ENCODE data around the gene BAD. TPM values are rescaled to one million over a fixed set of nuclear protein-coding genes. Genes with fewer than 3 reads are reported as not detected.
A peak's percentile ranks its signal among the peaks of the same experiment; 100 is the strongest.

The BAD gene
- total and polyA plus RNA-seq, 2 of the 13 experiments (the other 11 are each of a cell fraction or from before 2014, with no cell fraction given), result 17.9 to 28.5 TPM

DNA sequence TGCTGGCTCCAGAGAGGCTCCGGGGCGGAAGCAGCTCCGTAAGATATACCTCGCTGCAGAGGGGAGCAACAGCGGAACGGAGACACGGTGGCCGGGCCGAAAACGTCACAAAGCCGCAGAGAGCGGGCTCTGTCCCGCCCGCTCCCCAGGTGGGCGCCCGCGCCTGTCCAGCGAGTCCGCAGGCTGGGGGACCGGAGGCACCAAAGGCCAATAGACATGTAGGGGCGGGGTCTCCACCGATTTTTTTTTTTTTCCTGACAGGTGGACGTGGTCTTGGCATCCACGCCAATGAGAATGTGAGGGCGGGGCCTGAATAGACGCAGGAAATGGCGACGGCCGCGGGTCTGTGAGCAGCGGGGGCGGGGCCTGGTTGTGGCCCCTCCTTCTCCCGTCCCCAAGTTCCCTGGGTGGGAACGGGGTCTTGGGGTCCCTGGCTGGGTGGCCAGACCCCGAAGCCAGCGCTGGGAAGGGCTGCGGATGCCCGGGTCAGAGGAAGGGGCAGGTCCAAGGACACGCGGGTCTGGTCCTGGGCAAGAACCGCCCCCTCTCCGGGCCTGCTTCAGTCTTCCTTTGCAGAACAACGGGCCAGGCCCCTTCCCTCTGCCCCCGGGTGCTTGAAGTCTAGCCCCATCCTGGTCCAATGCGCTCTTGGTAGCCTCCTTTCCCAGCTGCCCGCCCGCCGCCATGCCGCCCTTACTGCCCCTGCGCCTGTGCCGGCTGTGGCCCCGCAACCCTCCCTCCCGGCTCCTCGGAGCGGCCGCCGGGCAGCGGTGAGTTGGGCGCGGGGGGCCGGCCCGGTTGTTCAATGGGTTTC lies 54.1 kb downstream of the BAD start, which contains the start of gene DNAJC4 (continued):
- 0 out of 2 replicates have a peak, but pooled peaks have one; percentile 47 for TF ChIP-seq ZBTB4 (CRISPR knock-in tag; IDR thresholded peaks at IDR 0.05; ENCODE audit: borderline replicate concordance)
- no peak for TF ChIP-seq ZKSCAN5 (CRISPR knock-in tag; IDR thresholded peaks at IDR 0.05)
- TF ChIP-seq, protein P1, sequence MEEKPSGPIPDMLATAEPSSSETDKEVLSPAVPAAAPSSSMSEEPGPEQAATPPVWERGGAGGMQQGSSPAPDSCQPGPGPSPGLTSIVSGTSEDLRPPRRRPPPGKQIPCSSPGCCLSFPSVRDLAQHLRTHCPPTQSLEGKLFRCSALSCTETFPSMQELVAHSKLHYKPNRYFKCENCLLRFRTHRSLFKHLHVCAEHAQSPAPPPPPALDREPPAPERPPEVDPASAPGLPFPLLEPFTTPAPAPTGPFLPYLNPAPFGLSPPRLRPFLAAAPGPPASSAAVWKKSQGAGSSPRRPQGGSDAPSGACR (CRISPR knock-in tag; IDR thresholded peaks at IDR 0.05), result 0 out of 2 replicates have a peak, but pooled peaks have one; percentile 42
- peak; percentile 85 for TF ChIP-seq ZBTB7B (CRISPR knock-in tag; IDR thresholded peaks at IDR 0.05)
- no peak for TF ChIP-seq ATF6 (CRISPR knock-in tag; conservative IDR thresholded peaks at IDR 0.05)
- TF ChIP-seq ZBTB42 (CRISPR knock-in tag; IDR thresholded peaks at IDR 0.05), result no peak
- TF ChIP-seq KDM6A (CRISPR knock-in tag; IDR thresholded peaks at IDR 0.05; ENCODE audit: low read depth), result no peak
- no peak for TF ChIP-seq ATF3 (CRISPR knock-in tag; IDR thresholded peaks at IDR 0.05)
- TF ChIP-seq DRAP1 (CRISPR knock-in tag; IDR thresholded peaks at IDR 0.05), result peak; percentile 41
- no peak for TF ChIP-seq TP53 (CRISPR knock-in tag; conservative IDR thresholded peaks at IDR 0.05)
- TF ChIP-seq MED1 (CRISPR knock-in tag; IDR thresholded peaks at IDR 0.05), result peak; percentile 47; the same call in 1 of the 2 replicates
- TF ChIP-seq ZNF460 (CRISPR knock-in tag; IDR thresholded peaks at IDR 0.05; ENCODE audit: borderline replicate concordance), result no peak; the same call in 1 of the 2 replicates
- no peak; the same call in 1 of the 2 replicates for TF ChIP-seq ZSCAN12 (CRISPR knock-in tag; IDR thresholded peaks at IDR 0.05)
- TF ChIP-seq THAP7 (CRISPR knock-in tag; IDR thresholded peaks at IDR 0.05), result no peak
- TF ChIP-seq STAT5B (CRISPR knock-in tag; IDR thresholded peaks at IDR 0.05), result no peak
- no peak for TF ChIP-seq ZNF557 (CRISPR knock-in tag; IDR thresholded peaks at IDR 0.05)
- TF ChIP-seq, protein P2, sequence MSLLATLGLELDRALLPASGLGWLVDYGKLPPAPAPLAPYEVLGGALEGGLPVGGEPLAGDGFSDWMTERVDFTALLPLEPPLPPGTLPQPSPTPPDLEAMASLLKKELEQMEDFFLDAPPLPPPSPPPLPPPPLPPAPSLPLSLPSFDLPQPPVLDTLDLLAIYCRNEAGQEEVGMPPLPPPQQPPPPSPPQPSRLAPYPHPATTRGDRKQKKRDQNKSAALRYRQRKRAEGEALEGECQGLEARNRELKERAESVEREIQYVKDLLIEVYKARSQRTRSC (CRISPR knock-in tag; IDR thresholded peaks at IDR 0.05; ENCODE audit: low read depth), result no peak
- TF ChIP-seq, protein P3, sequence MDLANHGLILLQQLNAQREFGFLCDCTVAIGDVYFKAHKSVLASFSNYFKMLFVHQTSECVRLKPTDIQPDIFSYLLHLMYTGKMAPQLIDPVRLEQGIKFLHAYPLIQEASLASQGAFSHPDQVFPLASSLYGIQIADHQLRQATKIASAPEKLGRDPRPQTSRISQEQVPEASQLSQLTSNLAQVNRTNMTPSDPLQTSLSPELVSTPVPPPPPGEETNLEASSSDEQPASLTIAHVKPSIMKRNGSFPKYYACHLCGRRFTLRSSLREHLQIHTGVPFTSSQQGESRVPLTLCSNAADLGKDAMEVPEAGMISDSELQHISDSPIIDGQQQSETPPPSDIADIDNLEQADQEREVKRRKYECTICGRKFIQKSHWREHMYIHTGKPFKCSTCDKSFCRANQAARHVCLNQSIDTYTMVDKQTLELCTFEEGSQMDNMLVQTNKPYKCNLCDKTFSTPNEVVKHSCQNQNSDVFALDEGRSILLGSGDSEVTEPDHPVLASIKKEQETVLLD (CRISPR knock-in tag; IDR thresholded peaks at IDR 0.05; ENCODE audit: low read depth), result peak; percentile 49; the same call in 1 of the 2 replicates
- TF ChIP-seq DMAP1 (CRISPR knock-in tag; IDR thresholded peaks at IDR 0.05), result peak; percentile 68
- no peak for TF ChIP-seq NR3C1 (CRISPR knock-in tag; IDR thresholded peaks at IDR 0.05)
